Measurements from ENCODE around the gene CDH13.

The CDH13 gene

GRCh38 chr16:82735186-82735585 is 108.4 kb downstream of the CDH13 start:
- H3F3A ChIP-seq (ENCODE audit: control insufficient read depth, insufficient read depth): no peaks in the 10 kb centered on the region
- no peaks in the 10 kb centered on the region for H3K4me1 ChIP-seq (ENCODE audit: control insufficient read depth, low read length)
- H4K20me1 ChIP-seq (ENCODE audit: control insufficient read depth, insufficient read depth, low read depth, low read length): no peaks in the 10 kb centered on the region
- no peaks in the 10 kb centered on the region for H3K9me3 ChIP-seq (ENCODE audit: control insufficient read depth, insufficient read depth, low read length)
- no peaks in the 10 kb centered on the region for H3K27me3 ChIP-seq (ENCODE audit: control insufficient read depth, low read length)
- no peak overlapping the region for H3K4me2 ChIP-seq (ENCODE audit: low read length)
- H3K79me2 ChIP-seq (ENCODE audit: control insufficient read depth, low read length): no peaks in the 10 kb centered on the region
- TF ChIP-seq EZH2phosphoT487 (IDR thresholded peaks at IDR 0.05; ENCODE audit: borderline replicate concordance, low read length): no peak
- no peak for TF ChIP-seq CTCF (IDR thresholded peaks at IDR 0.05; ENCODE audit: low read depth, low read length, poor library complexity, severe bottlenecking)
- no peak overlapping the region for H3K4me3 ChIP-seq (ENCODE audit: low read length)
- no peaks in the 10 kb centered on the region for H3K9me2 ChIP-seq (replicated peaks; ENCODE audit: control insufficient read depth, low read length)
- no peak overlapping the region for H3K27ac ChIP-seq (ENCODE audit: low read depth, low read length)
- H3K36me3 ChIP-seq (ENCODE audit: control insufficient read depth, low read length): no peaks in the 10 kb centered on the region

- no peaks in the 10 kb centered on the region for H3K79me2 ChIP-seq (ENCODE audit: control insufficient read depth, low read length)
- no peak overlapping the region for H3K4me2 ChIP-seq (ENCODE audit: low read length)
- H3K9me3 ChIP-seq (ENCODE audit: control insufficient read depth, insufficient read depth, low read length): no peaks in the 10 kb centered on the region
- no peaks in the 10 kb centered on the region for H4K20me1 ChIP-seq (ENCODE audit: control insufficient read depth, insufficient read depth, low read depth, low read length)
- H3K36me3 ChIP-seq (ENCODE audit: control insufficient read depth, low read length): no peaks in the 10 kb centered on the region
- H3K4me3 ChIP-seq (ENCODE audit: low read length): no peak overlapping the region
- H3K4me1 ChIP-seq (ENCODE audit: control insufficient read depth, low read length): no peaks in the 10 kb centered on the region
- no peaks in the 10 kb centered on the region for H3F3A ChIP-seq (ENCODE audit: control insufficient read depth, insufficient read depth)
- no peak for TF ChIP-seq EZH2phosphoT487 (IDR thresholded peaks at IDR 0.05; ENCODE audit: borderline replicate concordance, low read length)
- no peak for TF ChIP-seq CTCF (IDR thresholded peaks at IDR 0.05; ENCODE audit: low read depth, low read length, poor library complexity, severe bottlenecking)
- H3K27ac ChIP-seq (ENCODE audit: low read depth, low read length): no peak overlapping the region
- no peaks in the 10 kb centered on the region for H3K9me2 ChIP-seq (replicated peaks; ENCODE audit: control insufficient read depth, low read length)
- no peaks in the 10 kb centered on the region for H3K27me3 ChIP-seq (ENCODE audit: control insufficient read depth, low read length)
Observed at GRCh38 chr16:82735673-82736091, 108.9 kb downstream of the CDH13 start.

GRCh38 chr16:82736224-82736623 is 109.5 kb downstream of the CDH13 start:
- H4K20me1 ChIP-seq (ENCODE audit: control insufficient read depth, insufficient read depth, low read depth, low read length): no peaks in the 10 kb centered on the region
- no peaks in the 10 kb centered on the region for H3K27me3 ChIP-seq (ENCODE audit: control insufficient read depth, low read length)
- no peak overlapping the region for H3K27ac ChIP-seq (ENCODE audit: low read depth, low read length)
- no peaks in the 10 kb centered on the region for H3K9me2 ChIP-seq (replicated peaks; ENCODE audit: control insufficient read depth, low read length)
- H3K36me3 ChIP-seq (ENCODE audit: control insufficient read depth, low read length): no peaks in the 10 kb centered on the region
- H3K9me3 ChIP-seq (ENCODE audit: control insufficient read depth, insufficient read depth, low read length): no peaks in the 10 kb centered on the region
- H3K4me2 ChIP-seq (ENCODE audit: low read length): no peak overlapping the region
- H3K79me2 ChIP-seq (ENCODE audit: control insufficient read depth, low read length): no peaks in the 10 kb centered on the region
- no peaks in the 10 kb centered on the region for H3K4me1 ChIP-seq (ENCODE audit: control insufficient read depth, low read length)
- TF ChIP-seq CTCF (IDR thresholded peaks at IDR 0.05; ENCODE audit: low read depth, low read length, poor library complexity, severe bottlenecking) (no peak), EZH2phosphoT487 (IDR thresholded peaks at IDR 0.05; ENCODE audit: borderline replicate concordance, low read length) (no peak)
- no peak overlapping the region for H3K4me3 ChIP-seq (ENCODE audit: low read length)
- no peaks in the 10 kb centered on the region for H3F3A ChIP-seq (ENCODE audit: control insufficient read depth, insufficient read depth)

DNA sequence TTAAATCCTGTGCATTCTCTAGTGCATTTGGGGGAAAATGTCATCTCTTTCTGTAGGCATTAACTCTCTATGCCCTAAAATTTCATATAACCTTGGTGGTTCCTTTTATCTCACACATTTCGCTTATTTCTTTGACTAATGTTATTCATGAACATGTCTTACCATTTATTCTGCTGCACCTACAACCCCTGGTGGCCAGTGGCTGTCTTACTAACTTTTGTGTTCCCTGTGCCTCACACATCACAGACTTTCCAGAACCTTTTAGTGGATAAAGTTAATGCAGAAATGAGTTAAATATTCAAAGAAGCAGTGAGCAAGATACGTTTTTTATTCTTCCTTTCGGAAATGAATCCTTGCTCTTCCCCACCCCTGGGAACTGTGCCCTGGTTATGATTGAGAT is 111.9 kb downstream of the CDH13 start:
- Histone ChIP-seq H4K20me1 (ENCODE audit: control insufficient read depth, insufficient read depth, low read depth, low read length) (no peaks in the 10 kb centered on the region), H3K36me3 (ENCODE audit: control insufficient read depth, low read length) (no peaks in the 10 kb centered on the region), H3K9me3 (ENCODE audit: control insufficient read depth, insufficient read depth, low read length) (no peaks in the 10 kb centered on the region), H3K4me3 (ENCODE audit: low read length) (no peak overlapping the region), H3K4me1 (ENCODE audit: control insufficient read depth, low read length) (no peaks in the 10 kb centered on the region), H3K4me2 (ENCODE audit: low read length) (no peak overlapping the region), H3K9me2 (replicated peaks; ENCODE audit: control insufficient read depth, low read length) (no peaks in the 10 kb centered on the region), H3K79me2 (ENCODE audit: control insufficient read depth, low read length) (no peaks in the 10 kb centered on the region), H3K27me3 (ENCODE audit: control insufficient read depth, low read length) (no peaks in the 10 kb centered on the region), H3K27ac (ENCODE audit: low read depth, low read length) (no peak overlapping the region), H3F3A (ENCODE audit: control insufficient read depth, insufficient read depth) (no peaks in the 10 kb centered on the region)
- no peak for TF ChIP-seq EZH2phosphoT487 (IDR thresholded peaks at IDR 0.05; ENCODE audit: borderline replicate concordance, low read length)
- no peak for TF ChIP-seq CTCF (IDR thresholded peaks at IDR 0.05; ENCODE audit: low read depth, low read length, poor library complexity, severe bottlenecking)

All from DOHH2 (cell line).